ENCODE data around the gene KRTAP4-5.

- TF ChIP-seq CTCF (IDR thresholded peaks at IDR 0.05) (no peak), POLR2A (IDR thresholded peaks at IDR 0.05) (no peak)
Measured at GRCh38 chr17:41177727-41178271, 28.2 kb upstream of the KRTAP4-5 start, which contains the start of gene KRTAP4-2.

Measured in prostate gland (tissue), 2 donors.